Hepatocyte (in vitro differentiated cells): ENCODE results near the gene NOTCH4.

Experiments
- CTCF ChIP-seq: fragments of 200-600 bp; sonication (generic); IDR thresholded peaks from 2 replicates; pipeline ENCODE4 v1.5.1; 2016; ENCODE audit warnings: antibody characterized with exemption, mild to moderate bottlenecking; ENCODE audit not compliant: poor library complexity
- EZH2 ChIP-seq: fragments of 200-600 bp; sonication (generic); IDR thresholded peaks from 2 replicates; pipeline ENCODE4 v1.6.1; 2016; ENCODE audit warnings: antibody characterized with exemption, mild to moderate bottlenecking, borderline replicate concordance
- EZH2phosphoT487 ChIP-seq: fragments of 200-600 bp; sonication (generic); IDR thresholded peaks from one replicate; pipeline ENCODE4 v1.6.1; 2018; ENCODE audit warnings: antibody characterized with exemption, mild to moderate bottlenecking, low read depth, moderate library complexity; ENCODE audit not compliant: unreplicated experiment, severe bottlenecking

- TF ChIP-seq CTCF (no peak), EZH2 (no peak), EZH2phosphoT487 (no peak)
Observed at GRCh38 chr6:32215617-32216016, 8.2 kb downstream of the NOTCH4 start.
